Peyer's patch (tissue), 4 donors: Measurements from ENCODE around the gene MAP1B.

Source experiments
- CTCF ChIP-seq, 6 experiments: fragments of 450-650 bp in 4 of 6; fragments of 200-600 bp in 2 of 6; sonication (generic) in 1 of 6; IDR thresholded peaks; one replicate each; pipeline ENCODE4 v1.5.1; 2017 to 2019; ENCODE audit warnings: antibody characterized with exemption in 6 of 6, mild to moderate bottlenecking in 3 of 6, moderate library complexity in 1 of 6
- POLR2A ChIP-seq, 2 donors: fragments of 450-650 bp; IDR thresholded peaks; one replicate each; pipeline ENCODE4 v1.5.1; 2017; ENCODE audit warnings: antibody characterized with exemption in 2 of 2, mild to moderate bottlenecking in 2 of 2, moderate library complexity in 2 of 2

GRCh38 chr5:72255237-72255636, 148.0 kb downstream of the MAP1B start:
- TF ChIP-seq CTCF (IDR thresholded peaks at IDR 0.05) (no peak), POLR2A (IDR thresholded peaks at IDR 0.05) (no peak)
